ENCODE measurements around the gene AGMAT.
A peak's percentile ranks its signal among the peaks of the same experiment; 100 is the strongest.

The AGMAT gene, protein sequence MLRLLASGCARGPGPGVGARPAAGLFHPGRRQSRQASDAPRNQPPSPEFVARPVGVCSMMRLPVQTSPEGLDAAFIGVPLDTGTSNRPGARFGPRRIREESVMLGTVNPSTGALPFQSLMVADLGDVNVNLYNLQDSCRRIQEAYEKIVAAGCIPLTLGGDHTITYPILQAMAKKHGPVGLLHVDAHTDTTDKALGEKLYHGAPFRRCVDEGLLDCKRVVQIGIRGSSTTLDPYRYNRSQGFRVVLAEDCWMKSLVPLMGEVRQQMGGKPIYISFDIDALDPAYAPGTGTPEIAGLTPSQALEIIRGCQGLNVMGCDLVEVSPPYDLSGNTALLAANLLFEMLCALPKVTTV

GRCh38 chr1:15584489-15585363 is at the start of gene AGMAT:
Gene AGMAT, minus strand, starts transcription at chr1:15585051. Its CDS starts 84 bp downstream, at chr1:15584967.
- peak; percentile 60 for DNase-seq

DNA sequence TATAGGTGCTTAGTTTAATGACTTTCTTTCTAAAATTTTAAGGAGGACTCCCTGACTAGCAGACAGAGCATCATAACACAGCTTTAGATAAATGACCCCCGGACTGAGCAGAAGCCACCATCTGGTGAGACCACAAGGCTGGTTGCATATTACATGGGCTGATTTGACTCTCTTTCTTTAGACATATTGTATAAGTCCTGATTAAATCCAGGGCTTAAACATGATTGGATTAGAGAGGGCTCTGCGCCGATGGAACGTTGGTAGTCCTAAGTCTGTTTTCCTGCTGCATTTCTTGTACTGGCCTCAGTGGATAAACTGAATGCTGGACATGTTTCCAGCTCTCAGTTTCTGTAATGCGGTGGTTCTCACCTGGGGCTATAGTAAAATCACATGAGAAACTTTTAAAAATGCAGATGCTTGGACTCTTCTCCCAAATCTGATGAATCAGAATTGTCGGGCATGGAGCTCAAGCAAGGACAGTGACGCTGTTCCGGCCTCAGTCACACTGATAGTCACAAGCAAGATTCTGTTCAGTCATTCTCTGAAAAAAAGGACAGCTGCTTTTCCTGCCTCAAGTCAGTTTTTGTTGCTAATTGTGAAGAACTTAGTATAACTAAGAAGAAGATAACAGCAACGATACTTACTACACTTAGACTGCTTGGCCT is 49.0 kb upstream of the AGMAT start:
- no peak for DNase-seq

DNA sequence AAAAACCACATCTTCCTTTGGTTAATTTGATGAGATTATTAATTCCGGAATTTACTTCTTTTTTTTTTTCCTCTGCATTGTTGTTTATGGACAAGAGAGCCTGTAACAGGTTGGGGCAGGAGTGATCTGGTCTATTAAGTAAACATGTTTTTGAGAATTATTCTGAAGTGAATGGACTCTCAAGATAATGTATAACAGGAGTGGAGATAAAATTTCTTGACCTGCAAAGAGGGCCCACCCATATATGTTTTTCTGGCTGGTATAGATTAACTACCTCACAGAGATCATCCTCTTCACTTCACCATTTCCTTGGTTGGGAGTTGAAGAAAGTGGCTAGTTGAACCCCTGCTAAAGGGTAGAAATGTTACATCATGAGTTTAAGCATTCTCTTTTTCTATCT is 43.2 kb upstream of the AGMAT start:
- DNase-seq = no peak

GRCh38 chr1:15627343-15627988 is 42.6 kb upstream of the AGMAT start:
- DNase-seq = no peak

DNA sequence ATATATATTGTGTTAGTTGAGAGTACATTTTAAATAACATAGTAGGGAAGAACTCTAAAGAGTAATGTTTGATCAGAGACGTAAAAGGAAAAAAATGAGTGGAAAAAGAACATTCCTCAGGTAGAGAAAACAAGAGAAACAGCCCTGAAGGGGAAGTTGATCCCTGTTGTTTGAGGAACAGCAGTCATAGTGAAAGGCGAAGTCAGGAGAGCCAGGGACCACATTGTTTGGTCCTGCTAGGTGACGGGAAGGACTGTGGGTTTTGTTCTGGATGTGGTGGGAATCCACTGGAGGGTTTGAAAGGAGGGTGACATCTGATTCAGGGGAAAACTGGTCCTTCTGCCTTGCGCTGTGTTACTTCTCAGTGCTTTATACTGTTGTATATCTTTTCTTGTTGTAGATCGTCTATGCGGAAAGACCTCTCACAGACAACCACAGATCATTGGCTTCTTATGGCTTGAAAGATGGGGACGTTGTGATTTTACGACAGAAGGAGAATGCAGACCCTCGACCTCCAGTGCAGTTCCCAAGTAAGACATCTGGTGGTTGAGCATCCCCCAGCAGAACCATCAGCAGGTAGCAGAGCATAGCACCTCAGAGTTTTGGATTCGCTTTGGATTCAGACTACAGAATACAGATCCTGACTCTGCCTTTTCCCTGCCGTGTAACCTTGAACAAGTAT is 41.6 kb upstream of the AGMAT start:
- DNase-seq = no peak

DNA sequence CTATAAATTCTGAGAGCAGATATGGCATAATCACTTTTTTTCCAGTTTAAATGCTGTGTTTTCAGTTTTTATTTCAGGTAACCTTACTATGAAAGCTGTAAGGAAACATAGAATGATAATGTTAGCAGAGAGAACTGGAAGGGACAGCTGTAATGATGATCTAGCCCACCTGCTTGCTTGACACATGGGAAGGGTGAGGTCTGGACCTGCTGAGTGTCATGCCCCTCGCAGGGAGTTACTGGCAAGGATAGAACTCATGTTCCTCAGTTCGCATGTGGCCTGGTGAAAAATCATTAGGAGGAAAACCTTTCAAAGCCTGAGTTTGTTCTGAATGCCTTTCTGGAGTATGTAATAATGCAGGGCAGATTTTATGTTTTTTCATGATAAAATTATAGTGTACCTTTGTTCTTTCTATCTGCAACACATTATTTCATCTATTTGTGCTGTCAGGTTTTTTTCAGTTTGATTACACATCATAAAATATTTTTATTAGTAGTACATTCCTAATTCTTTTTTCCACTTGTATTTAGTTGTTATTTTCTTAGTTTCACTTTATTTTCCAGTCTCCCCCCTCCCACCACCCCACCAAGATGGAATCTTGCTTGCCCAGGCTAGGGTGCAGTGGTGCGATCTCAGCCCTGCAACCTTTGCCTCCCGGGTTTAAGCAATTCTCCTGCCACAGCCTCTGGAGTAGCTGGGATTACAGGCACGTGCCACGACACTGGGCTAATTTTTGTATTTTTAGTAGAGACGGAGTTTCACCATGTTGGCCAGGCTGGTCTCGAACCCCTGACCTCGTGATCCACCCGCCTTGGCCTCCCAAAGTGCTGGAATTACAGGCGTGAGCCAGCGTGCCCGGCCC is 40.4 kb upstream of the AGMAT start:
- no peak for DNase-seq

GRCh38 chr1:15624133-15624714 is 39.4 kb upstream of the AGMAT start:
- DNase-seq = no peak

GRCh38 chr1:15623435-15623834 is 38.6 kb upstream of the AGMAT start:
- no peak for DNase-seq

GRCh38 chr1:15622712-15623373 is 38.0 kb upstream of the AGMAT start:
- no peak for DNase-seq

DNA sequence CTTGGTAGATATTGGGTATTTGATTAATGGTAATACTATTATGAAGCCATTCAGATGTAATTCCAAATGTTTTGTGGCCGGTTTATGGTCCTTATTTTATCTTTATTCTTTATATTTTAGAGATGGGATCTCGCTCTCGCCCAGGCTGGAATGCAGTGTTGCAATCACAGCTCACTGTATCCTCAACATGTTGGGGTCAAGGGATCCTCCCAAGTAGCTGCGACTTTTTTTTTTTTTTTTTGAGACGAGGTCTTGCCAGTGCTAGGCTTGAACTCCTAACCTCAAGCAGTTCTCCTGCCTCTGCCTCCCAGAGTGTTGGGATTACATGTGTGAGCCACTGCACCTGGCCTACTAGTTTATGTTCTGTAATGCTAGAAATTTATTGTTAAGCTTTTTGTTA is 37.1 kb upstream of the AGMAT start:
- DNase-seq = no peak

- no peak for DNase-seq
These were observed 36.2 kb upstream of the AGMAT start for GRCh38 chr1:15620902-15621682.

DNA sequence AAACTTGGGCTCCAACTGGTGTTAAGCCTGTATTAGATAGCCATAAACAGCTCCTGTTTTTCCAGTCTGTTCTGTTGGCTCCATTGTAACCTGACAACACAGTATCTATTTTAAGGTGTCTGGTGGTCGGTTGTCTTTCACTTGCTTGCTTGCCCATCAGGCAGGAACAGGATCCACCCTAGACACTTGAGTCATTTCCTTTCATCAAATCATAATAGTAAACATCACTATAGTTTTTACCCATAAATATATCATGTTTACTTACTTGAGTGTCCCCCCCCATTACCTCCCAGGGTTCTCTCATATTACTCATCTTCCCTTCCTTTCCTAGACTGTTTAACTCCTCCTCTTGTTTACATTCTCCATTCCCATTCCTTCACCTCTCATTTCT is 35.3 kb upstream of the AGMAT start:
- peak; percentile 60 for DNase-seq

- DNase-seq = peak; percentile 10
These were observed 34.0 kb upstream of the AGMAT start for GRCh38 chr1:15618655-15619525.

DNA sequence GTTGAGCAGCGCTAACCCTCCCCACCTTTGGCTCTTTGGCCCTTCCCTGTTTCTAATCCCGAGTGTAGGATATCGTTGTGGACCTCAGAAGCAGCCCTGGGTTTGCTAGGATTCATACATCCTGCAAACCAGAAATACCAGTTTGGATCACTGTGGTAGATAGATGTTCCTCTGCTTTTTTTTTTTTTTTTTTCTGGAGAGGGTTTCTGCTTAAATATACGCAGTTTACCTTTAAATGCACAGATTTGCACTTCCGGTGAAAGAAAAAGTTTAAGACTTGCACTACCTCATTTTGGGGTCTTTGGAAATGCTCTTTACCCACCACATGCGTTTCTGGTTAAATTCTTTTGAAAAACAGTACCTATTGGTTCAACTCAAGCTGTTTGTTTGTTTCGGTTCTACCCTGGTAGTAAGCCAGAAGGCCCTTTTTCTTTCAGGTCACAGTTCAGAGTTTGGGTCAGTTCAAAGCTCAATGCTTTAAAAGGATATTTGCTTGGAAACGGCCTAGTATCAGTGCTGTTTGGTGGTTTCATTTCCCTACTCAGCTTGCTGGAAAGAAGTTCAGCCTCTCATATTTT is 33.3 kb upstream of the AGMAT start:
- DNase-seq = peak; percentile 38

DNA sequence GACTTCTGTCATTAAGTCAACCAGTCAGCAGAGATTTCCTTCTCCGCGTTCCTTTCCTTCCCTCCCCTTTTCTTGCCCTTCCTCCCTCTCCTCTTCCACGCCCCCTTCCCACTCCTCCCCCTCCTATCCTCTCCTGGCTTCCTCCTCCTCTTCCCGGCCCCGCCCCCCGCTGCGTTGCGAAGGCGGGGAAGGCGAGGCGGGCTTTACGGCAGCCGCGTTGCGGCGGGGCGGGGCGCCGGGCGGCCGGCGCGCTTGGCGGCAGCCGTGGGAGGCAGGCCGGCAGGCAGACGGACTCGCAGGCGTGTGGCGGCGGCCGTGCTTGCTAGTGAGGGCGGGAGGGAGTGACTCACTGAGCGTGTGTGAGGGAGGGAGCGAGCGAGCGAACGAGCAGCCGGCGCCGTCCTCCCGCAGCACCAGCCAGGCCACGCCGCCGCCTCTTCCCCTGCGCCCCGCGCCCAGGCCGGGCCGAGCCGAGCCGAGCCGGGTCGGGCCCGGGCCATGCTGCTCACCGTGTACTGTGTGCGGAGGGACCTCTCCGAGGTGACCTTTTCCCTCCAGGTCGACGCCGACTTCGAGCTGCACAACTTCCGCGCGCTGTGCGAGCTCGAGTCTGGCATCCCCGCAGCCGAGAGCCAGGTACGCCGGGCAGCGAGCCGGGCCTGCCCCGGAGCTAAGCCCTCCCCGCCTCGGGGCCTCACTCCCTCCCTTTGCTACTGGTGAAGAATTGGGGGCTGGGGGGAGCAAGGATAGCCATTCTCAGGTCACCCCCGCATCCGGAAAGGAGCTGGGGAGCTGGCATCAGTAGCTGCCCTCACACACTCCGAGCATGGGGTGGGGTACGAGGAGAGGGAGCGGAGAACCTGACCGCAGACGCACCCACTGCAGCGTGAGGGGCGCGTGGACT is 32.6 kb upstream of the AGMAT start, which contains the start of gene DDI2:
Gene DDI2 (plus strand): TSS at position 286 of the 904 bp plus-strand sequence. CDS start 213 bp downstream, at position 499.
- DNase-seq = peak; percentile 95

GRCh38 chr1:15616373-15617172 is 31.7 kb upstream of the AGMAT start:
- no peak for DNase-seq

Measured in CD4-positive, alpha-beta T cell treated with Interleukin-17A for 1 hour (primary cell).